ENCODE data around the gene HELT.

The HELT gene

DNA sequence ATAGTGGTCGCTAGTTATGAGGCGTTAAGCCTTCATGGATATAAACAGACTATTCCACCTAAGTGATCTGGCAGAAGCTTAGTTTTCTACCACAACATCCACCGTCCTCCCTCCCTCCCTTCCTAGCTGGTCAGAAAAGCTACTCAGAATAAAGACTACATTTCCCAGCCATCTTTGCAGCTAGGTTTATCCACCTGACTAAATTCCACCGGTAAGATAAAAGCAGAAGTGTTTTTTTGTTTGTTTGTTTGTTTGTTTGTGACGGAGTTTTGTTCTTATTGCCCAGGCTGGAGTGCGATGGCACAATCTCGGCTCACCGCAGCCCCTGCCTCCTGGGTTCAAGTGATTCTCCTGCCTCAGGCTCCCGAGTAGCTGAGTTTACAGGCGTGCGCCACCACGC is 44.3 kb downstream of the HELT start:
- DNase-seq = no peak
- Histone ChIP-seq H4K5ac (ENCODE audit: low read length) (no peak overlapping the region), H3K4me1 (ENCODE audit: control insufficient read depth, low read depth, low read length) (no peaks in the 10 kb centered on the region), H3K36me3 (ENCODE audit: control insufficient read depth, insufficient read depth, low read length) (no peaks in the 10 kb centered on the region), H3K56ac (ENCODE audit: low read length) (no peak overlapping the region), H3K23ac (ENCODE audit: low read length) (no peak overlapping the region), H3K4me2 (ENCODE audit: low read length) (no peak overlapping the region), H2BK120ac (ENCODE audit: low read depth, low read length) (no peak overlapping the region), H3K18ac (ENCODE audit: low read length) (no peak overlapping the region), H3K4ac (ENCODE audit: low read depth, low read length) (no peak overlapping the region), H4K8ac (ENCODE audit: low read depth, low read length) (no peak overlapping the region), H2AK5ac (ENCODE audit: low read length) (no peak overlapping the region), H3K27me3 (ENCODE audit: insufficient read depth, low read length, poor library complexity) (no peaks in the 10 kb centered on the region), H3K79me1 (ENCODE audit: low read length) (no peaks in the 10 kb centered on the region), H3K79me2 (ENCODE audit: control insufficient read depth, insufficient read depth, low read length) (no peaks in the 10 kb centered on the region), H3K27ac (ENCODE audit: low read depth, low read length) (no peak overlapping the region), H2BK5ac (ENCODE audit: low read length) (no peak overlapping the region), H3K4me3 (ENCODE audit: low read length) (no peak overlapping the region), H3K9ac (ENCODE audit: low read length) (no peak overlapping the region), H2BK15ac (replicated peaks; ENCODE audit: low read depth) (no peak overlapping the region)
- WGBS (ENCODE audit: extremely low coverage, insufficient coverage, low lambda C conversion rate) = no CpG with 5 or more reads among the region's 12 CpGs

DNA sequence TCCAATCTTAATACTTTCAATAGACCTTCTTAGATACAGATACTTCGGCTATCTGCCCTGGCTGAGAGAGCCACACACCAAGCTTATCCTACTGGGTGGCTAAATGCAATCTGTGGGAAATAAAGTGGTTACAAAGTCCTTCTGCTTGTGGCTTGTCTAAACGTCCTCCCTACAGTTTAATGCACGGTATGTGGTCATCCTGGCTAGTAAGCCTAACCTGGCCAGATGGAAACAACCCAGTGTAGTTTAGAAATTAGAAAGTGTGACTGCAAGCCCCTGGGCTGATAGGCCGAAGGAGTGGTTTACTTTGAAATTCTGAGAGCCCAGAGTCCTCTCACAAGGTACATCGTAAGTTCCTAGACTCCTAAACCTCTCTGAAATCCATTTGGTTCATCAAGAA is 47.9 kb downstream of the HELT start:
- peak; percentile 16 for DNase-seq
- WGBS (ENCODE audit: extremely low coverage, insufficient coverage, low lambda C conversion rate) = no CpG with 5 or more reads among the region's 5 CpGs
- no peaks in the 10 kb centered on the region for H3K27me3 ChIP-seq (ENCODE audit: insufficient read depth, low read length, poor library complexity)

GRCh38 chr4:185068837-185069236 is 50.5 kb downstream of the HELT start:
- no peak overlapping the region for H2AK5ac ChIP-seq (ENCODE audit: low read length)
- H2BK15ac ChIP-seq (replicated peaks; ENCODE audit: low read depth) = no peak overlapping the region
- no peaks in the 10 kb centered on the region for H3K27me3 ChIP-seq (ENCODE audit: insufficient read depth, low read length, poor library complexity)
- H3K18ac ChIP-seq (ENCODE audit: low read length) = no peak overlapping the region
- DNase-seq = peak; percentile 65
- no peaks in the 10 kb centered on the region for H3K36me3 ChIP-seq (ENCODE audit: control insufficient read depth, insufficient read depth, low read length)
- H3K79me2 ChIP-seq (ENCODE audit: control insufficient read depth, insufficient read depth, low read length) = no peaks in the 10 kb centered on the region
- H3K4ac ChIP-seq (ENCODE audit: low read depth, low read length) = no peak overlapping the region
- H3K4me3 ChIP-seq (ENCODE audit: low read length) = no peak overlapping the region
- H3K27ac ChIP-seq (ENCODE audit: low read depth, low read length) = no peak overlapping the region
- no peaks in the 10 kb centered on the region for H3K79me1 ChIP-seq (ENCODE audit: low read length)
- no CpG with 5 or more reads among the region's 3 CpGs for WGBS (ENCODE audit: extremely low coverage, insufficient coverage, low lambda C conversion rate)
- no peak overlapping the region for H2BK5ac ChIP-seq (ENCODE audit: low read length)
- H4K5ac ChIP-seq (ENCODE audit: low read length) = no peak overlapping the region
- H3K4me2 ChIP-seq (ENCODE audit: low read length) = no peak overlapping the region
- H3K9ac ChIP-seq (ENCODE audit: low read length) = no peak overlapping the region
- H3K56ac ChIP-seq (ENCODE audit: low read length) = no peak overlapping the region
- no peak overlapping the region for H4K8ac ChIP-seq (ENCODE audit: low read depth, low read length)
- H3K4me1 ChIP-seq (ENCODE audit: control insufficient read depth, low read depth, low read length) = no peaks in the 10 kb centered on the region
- no peak overlapping the region for H3K23ac ChIP-seq (ENCODE audit: low read length)
- no peak overlapping the region for H2BK120ac ChIP-seq (ENCODE audit: low read depth, low read length)

More for the DNA sequence above, 47.9 kb downstream of the HELT start:
- Histone ChIP-seq H3K27ac (ENCODE audit: low read depth, low read length) (no peak overlapping the region), H3K4me1 (ENCODE audit: control insufficient read depth, low read depth, low read length) (no peaks in the 10 kb centered on the region), H3K79me1 (ENCODE audit: low read length) (no peaks in the 10 kb centered on the region), H2BK15ac (replicated peaks; ENCODE audit: low read depth) (no peak overlapping the region), H4K5ac (ENCODE audit: low read length) (no peak overlapping the region), H3K4ac (ENCODE audit: low read depth, low read length) (no peak overlapping the region), H2BK120ac (ENCODE audit: low read depth, low read length) (no peak overlapping the region), H3K18ac (ENCODE audit: low read length) (no peak overlapping the region), H2BK5ac (ENCODE audit: low read length) (no peak overlapping the region), H3K9ac (ENCODE audit: low read length) (no peak overlapping the region), H3K23ac (ENCODE audit: low read length) (no peak overlapping the region), H3K79me2 (ENCODE audit: control insufficient read depth, insufficient read depth, low read length) (no peaks in the 10 kb centered on the region), H4K8ac (ENCODE audit: low read depth, low read length) (no peak overlapping the region), H3K36me3 (ENCODE audit: control insufficient read depth, insufficient read depth, low read length) (no peaks in the 10 kb centered on the region), H3K4me2 (ENCODE audit: low read length) (no peak overlapping the region), H2AK5ac (ENCODE audit: low read length) (no peak overlapping the region), H3K56ac (ENCODE audit: low read length) (no peak overlapping the region), H3K4me3 (ENCODE audit: low read length) (no peak overlapping the region)
